GM12874 (cell line): ENCODE results near the gene MSX1.

Experiments used
- TF ChIP-seq, protein P1 (sequence below): IDR thresholded peaks from 2 replicates; pipeline ENCODE4 v1.5.1; 2011; ENCODE audit warnings: low read depth, mild to moderate bottlenecking, control low read depth, low read length, moderate library complexity; ENCODE audit not compliant: insufficient read depth

Gene MSX1

DNA sequence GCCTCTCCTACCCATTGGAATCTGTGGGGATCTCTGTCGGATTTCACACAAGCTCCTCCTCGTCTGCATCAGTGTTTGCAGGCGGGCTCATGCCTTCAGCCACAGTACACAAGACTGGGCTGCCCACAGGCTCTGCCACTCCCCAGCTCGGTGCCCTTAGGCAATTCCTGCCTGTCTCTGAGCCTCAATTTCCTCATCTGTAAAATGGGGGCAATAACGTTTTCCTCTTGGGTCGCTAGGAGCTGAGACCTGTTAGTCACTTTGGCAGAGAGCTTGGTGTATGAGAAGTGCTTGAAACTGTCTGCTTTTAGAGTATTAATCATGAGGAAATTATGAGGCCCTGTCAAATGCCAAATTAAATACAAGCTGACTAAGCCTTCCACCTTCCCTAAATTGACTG, 27.6 kb upstream of the MSX1 start:
- TF ChIP-seq, protein P1, sequence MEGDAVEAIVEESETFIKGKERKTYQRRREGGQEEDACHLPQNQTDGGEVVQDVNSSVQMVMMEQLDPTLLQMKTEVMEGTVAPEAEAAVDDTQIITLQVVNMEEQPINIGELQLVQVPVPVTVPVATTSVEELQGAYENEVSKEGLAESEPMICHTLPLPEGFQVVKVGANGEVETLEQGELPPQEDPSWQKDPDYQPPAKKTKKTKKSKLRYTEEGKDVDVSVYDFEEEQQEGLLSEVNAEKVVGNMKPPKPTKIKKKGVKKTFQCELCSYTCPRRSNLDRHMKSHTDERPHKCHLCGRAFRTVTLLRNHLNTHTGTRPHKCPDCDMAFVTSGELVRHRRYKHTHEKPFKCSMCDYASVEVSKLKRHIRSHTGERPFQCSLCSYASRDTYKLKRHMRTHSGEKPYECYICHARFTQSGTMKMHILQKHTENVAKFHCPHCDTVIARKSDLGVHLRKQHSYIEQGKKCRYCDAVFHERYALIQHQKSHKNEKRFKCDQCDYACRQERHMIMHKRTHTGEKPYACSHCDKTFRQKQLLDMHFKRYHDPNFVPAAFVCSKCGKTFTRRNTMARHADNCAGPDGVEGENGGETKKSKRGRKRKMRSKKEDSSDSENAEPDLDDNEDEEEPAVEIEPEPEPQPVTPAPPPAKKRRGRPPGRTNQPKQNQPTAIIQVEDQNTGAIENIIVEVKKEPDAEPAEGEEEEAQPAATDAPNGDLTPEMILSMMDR, result no peak

DNA sequence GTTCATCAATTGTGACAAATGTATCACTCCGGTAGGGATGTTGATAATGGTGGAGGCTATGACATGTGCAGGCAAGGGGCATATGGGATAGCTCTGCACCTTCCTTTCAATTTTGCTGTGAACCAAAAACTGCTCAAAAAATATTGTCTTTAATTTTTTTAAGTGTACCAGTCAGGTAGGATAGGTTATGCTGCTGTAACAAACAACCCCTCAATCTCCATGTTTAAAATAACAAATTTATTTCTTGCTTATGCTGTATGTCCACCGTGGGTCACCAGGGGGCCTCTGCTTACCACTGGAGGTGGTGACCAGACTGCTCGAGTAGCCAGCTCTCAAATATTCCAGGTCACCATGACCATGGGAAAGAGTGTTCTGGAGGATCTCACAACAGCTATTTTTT, 23.4 kb upstream of the MSX1 start:
- TF ChIP-seq, protein P1, result no peak

DNA sequence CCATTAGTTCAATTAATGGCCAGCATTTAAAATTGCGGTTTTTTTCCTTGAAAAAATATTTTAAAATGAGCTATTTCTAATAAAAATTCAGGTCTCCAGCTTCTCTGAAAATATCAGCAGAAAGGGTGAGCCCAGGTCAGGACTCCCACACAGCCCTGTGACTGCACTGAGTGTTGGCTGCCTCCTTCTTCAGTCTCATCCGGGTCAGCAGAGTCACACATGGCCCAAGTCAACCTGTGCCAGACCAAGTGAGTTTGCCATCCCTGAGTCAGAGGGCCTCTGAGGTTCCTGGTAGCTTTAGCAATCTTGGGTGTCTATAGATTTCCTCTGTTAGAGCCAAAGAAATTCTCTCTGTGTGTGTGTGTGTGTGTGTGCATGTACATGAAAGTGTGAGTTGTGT, 22.1 kb upstream of the MSX1 start:
- TF ChIP-seq, protein P1, result no peak

DNA sequence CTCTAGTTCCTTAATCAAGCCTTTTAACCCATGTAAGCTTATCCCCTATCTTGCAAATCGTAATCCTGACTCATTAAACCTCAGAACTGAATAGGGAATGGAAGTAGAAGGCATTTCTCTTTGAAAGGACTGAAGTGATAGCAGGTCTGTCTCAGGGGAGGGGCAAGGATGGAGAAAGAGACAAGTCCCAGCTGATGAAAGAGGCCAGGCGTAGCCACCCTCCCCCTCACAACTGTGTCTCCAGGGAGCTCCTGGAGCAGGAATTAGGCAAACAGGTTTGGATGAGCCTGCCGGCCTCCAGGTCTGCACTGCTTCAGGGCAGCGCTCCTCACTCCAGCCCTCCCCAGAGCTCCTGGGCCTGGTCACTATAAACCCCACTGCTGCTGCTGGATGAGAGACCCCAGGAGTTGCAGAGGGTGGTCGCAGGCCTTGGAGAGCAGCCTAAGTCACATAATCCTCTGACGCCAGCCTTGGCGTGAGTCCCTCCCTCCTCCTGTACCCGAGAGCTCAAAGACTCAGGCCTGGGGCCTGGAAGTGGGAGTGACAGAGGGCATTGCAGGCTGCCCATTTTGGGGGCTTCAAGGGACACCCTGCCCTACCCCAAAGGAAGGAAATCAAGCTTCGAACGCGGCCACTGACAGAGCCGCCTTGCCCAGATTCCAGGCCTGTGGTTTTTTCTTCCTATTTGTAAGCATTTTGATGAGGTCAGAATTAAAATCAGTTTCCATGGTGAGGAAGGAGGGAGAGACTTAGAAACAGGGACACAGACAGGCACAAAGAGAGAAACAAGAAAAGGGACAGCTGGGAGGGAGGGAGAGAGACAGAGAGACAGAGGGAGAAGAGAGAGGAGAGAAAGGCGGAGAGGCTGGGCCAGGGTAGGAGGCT, 21.2 kb upstream of the MSX1 start:
- TF ChIP-seq, protein P1, result no peak

DNA sequence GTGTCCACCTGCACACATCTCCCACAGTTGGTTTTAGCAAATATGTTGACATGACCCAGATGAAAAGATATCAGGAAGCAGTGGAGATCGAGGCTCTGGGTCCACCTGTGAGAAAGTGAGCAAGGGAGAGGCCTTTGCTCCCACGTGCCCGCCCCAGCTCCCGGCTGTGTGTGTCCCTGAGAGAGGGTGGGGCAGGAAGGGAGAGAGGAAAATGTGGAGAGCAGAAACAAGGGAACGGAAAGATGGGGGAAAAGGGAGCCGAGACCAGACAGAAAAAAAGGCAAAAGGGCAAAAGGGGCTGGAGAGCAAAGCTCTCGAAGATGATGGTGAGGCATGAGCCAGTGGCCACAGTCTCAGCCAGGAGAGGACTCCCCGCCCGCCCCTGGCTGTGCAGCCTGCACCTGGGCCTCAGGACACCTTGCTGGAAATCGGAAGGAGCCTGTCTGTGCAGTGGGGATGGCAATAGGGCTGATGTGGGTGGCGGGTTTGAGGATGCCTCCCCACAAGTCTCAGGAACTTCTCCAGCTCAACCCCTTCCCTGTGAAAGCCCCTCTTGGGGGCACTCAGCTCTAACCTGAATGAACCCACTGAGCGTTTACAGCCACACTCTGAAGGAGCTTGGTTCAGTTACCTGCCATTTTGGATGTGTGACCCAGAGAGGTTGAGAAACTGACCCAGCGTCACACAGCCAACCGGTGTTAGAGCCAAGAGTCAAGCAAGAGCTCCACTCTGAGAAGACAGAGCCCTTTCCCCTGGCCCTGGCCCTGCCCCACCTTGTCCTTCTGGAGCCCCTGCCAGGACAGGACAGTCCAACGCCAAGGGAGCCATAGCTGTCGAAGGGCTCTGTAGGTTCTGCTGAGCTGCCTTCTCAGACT, 20.3 kb upstream of the MSX1 start:
- TF ChIP-seq, protein P1, result no peak

DNA sequence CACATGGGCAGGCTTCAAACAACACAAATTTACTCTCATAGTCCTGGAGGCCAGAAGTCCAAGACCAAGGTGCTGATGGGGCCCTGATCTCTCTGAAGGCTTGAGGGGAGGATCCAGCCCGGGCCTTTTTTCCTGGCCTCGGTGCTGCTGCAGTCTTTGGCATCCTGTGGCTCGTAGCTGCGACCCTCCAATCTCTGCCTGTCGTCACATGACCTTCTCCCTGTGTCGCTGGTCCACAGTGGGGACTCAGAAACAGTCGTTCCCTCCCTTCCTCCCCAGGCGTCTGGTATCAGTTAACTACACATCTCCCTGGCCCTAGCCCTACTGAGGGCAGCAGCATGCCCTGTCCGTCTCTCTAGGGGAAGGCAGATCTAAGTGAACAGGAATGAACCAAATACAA, 19.1 kb upstream of the MSX1 start:
- TF ChIP-seq, protein P1, result no peak

DNA sequence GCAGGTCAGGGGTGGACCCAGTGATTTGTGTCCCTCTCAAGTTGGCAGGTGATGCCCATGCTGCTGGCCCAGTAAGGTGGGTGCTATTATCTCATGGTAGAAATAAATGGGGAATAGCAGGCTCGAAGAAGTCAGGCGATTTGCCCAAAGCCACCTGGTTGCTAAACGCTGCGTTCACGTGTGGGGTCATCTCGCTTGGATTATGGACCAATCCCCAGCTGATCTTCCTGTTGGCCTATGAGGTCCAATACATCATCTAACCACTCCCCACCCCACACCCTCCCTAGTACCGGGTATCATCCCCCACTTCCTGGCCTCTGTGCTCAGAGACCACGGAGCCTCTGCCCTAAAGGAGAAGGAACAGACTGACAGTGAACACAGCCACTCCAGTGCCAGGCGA, 18.3 kb upstream of the MSX1 start:
- TF ChIP-seq, protein P1, result no peak
